NCI-H2196 treated with DMSO at 0.1 percent for 48 hours (cell line): Measurements from ENCODE around the gene RTP3.
"Not testable (repeated sequence)": the region's sequence is repeated elsewhere in the genome, so short reads cannot be mapped to it uniquely, and the experiment has no call there.

ENCODE experiments used
- DNase-seq: peaks from one replicate; lab custom pipeline; 2025; ENCODE audit not compliant: unreplicated experiment; lab: John Stamatoyannopoulos, UW

Gene RTP3

DNA sequence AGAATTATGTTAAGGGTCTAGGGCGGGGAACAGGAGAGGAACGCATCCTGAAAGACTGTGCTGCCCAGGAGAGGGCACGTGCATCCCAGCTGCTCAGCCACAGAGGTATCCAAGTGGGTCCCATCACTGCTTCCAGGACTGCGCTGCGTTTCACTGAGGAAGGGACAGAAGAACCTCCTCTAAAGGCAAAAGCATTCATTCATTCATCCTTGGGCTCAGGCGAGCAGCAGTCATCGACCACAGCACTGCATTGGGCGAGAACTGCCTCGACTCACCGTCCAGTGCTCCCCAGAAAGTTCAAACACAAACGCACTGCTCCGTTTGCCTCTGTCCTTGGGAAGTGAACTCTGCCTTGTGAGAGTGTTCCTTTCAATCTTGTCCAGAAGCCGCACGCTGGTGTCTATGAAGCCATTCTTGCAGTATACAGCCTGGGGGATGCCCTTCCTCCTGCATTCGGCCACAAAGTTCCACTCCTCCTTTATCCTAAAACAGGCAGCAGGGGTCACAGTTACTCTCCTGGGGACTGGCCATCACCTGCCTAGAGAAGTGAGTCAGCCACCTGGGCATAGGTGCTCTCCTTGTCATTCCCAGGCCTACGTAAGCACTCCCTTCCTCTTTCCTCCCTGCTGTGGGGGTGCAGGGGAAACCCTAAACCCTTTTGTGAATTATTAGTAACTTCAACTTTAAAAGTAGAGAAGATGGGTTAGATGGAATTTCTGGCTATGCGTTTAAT, 47.2 kb downstream of the RTP3 start:
- no peak for DNase-seq

DNA sequence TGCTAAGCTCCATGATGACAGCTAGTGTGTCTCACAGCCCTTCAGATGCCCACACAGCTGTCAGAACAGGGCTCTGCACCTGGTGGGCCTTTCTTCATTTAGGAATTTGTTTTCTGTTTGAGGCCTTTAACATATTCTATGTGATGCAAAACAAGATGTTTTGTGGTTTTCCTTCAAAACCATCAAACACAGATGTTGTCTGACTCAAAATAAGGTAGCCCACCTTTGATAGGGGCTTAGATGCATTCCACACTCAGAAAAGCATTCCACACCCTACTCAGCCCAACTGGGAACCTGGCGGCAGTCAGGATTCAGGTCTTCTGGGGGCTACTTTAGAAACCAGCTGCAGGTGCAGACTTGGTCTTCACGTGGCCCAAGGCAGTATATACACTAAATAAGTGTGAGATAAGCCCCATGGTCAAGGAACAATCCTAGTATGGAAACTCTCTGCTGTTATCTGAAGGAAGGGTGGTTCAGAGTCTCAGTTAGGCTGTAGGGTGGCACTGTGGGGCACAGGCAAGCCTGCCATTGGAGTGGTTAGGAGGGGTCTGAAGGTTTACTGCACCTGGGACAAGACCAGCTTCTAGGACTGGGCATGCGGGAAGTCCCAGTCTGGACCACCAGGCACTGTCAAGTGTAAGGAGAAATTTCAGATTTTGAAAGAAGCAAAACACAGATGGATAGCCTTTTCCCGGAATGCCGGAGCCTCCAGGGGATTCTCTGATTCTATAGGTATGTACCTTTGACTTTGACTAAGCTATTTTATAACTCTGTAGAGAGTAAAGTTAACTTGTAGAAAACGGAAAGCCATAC, 48.2 kb downstream of the RTP3 start:
- DNase-seq: no peak

DNA sequence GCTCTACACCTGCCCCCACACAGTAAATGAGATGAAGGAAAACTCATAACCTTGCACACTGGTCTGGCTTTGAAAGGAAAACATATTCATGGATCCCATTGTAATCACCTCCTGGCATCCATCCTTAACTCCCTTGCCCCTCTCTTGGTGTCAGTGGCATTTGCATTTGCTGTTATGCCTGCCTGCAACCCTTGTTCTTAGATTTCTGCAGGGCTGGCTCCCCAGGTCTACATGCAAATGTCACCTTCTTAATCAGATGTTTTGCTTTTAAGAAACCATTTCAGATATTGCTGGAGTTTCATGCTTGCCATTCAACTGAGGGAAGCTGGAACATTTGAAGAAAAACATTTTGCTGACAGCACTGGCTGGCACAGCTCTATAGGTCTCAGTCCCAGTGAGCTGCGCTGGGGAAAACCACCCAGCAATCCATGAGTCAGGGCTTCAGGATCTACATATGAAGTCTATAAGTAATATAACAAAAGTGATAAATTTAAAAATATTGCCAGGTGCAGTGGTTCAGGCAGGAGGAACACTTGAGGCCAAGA, 49.2 kb downstream of the RTP3 start:
- DNase-seq: no peak

DNA sequence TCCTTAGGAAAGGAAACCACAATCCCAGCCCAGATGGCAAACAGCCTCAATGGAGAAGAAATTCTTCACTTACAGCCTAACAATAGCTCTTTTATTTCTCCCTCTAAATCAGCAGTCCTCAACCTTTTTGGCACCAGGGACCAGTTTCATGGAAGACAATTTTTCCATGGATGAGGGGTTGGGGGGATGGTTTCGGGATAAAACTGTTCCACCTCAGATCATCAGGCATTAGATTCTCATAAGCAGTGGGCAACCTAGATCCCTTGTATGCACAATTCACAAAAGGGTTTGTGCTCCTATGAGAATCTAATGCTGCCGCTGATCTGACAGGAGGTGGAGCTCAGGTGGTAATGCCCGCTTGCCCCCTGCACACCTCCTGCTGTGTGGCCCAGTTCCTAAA, 50.8 kb downstream of the RTP3 start:
- DNase-seq: not testable (repeated sequence)

DNA sequence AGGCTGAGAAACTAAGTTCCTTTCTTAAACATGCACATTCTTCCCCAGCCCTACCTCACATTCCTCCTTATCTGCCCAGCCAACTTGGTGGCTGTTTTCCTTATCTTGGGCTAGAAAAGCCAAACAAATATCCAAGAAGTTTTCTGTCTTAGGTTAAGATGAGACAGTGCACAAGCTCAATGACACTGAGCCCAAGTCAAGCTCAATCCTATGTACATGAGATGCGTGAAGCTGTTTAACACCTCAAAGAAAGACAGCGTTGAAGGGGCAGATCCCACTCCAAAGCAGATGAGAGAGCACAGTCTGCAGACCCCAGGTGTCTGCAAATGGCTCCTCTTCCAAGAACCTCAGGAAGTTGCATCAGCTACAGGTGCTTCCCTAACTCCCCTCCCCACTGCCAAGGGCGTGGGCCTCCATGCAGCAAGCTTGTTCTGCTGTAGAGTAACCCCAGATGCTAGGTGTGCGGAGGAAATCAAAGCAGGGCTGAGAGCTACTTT, 51.7 kb downstream of the RTP3 start:
- no peak for DNase-seq

DNA sequence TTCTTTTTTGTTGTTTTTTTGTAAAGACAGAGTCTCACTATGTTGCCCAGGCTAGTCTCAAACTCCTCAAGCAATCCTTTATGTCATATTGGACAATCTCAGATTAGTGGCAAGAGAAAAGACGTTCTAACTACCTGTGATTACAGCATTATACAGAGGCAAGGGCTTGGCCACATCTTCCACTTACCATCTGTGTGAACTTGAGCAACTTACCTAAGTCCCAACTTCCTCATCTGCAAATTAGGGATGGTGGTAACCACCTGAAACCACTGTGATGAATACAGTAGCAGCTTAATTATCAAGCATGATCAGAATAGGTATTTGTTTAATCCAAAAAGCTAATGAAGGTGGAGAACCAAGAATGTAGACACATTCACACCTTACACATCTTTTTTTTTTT, 52.2 kb downstream of the RTP3 start:
- DNase-seq: no peak
